GM12875 (cell line): ENCODE measurements around the gene OR4K14.
"Not testable (repeated sequence)": the region's sequence is repeated elsewhere in the genome, so short reads cannot be mapped to it uniquely, and the experiment has no call there.

Source experiments
- H3K4me3 ChIP-seq: one replicate; pipeline ENCODE4 v1.5.1; 2011; ENCODE audit warnings: low read depth, low read length, control low read depth
- CTCF ChIP-seq: IDR thresholded peaks from 2 replicates; pipeline ENCODE4 v1.5.1; 2011; ENCODE audit warnings: low read depth, mild to moderate bottlenecking, control low read depth, inconsistent platforms, low read length, moderate library complexity, borderline replicate concordance; ENCODE audit not compliant: insufficient read depth

Gene OR4K14

GRCh38 chr14:20008156-20008555, 11.0 kb downstream of the OR4K14 start:
- TF ChIP-seq CTCF: no peak

GRCh38 chr14:20002319-20002718, 16.8 kb downstream of the OR4K14 start:
- TF ChIP-seq CTCF: no peak
- no peak overlapping the region for H3K4me3 ChIP-seq

More at GRCh38 chr14:20008156-20008555, 11.0 kb downstream of the OR4K14 start:
- no peak overlapping the region for H3K4me3 ChIP-seq

GRCh38 chr14:20001863-20002262, 17.2 kb downstream of the OR4K14 start, which contains the start of gene OR4Q2:
TSS of gene OR4Q2 (plus strand) at chr14:20002163.
- no peak for TF ChIP-seq CTCF
- H3K4me3 ChIP-seq: no peak within 1 kb of the TSS

- H3K4me3 ChIP-seq: no peak overlapping the region
- TF ChIP-seq CTCF: no peak
These were observed 25.7 kb downstream of the OR4K14 start for GRCh38 chr14:19993438-19993837.

GRCh38 chr14:19975291-19975690, 43.8 kb downstream of the OR4K14 start, which contains the start of gene OR4K15:
TSS of gene OR4K15 (plus strand) at chr14:19975591. CDS start at chr14:19975591, 0 bp downstream.
- no peak for TF ChIP-seq CTCF
- no peak within 1 kb of the TSS for H3K4me3 ChIP-seq

GRCh38 chr14:19974844-19975243, 44.3 kb downstream of the OR4K14 start:
- no peak overlapping the region for H3K4me3 ChIP-seq
- TF ChIP-seq CTCF: no peak

- H3K4me3 ChIP-seq: not testable (repeated sequence)
These were observed 49.4 kb downstream of the OR4K14 start for GRCh38 chr14:19969735-19970134.
